SK-N-SH (cell line): Measurements from ENCODE around the gene CYP2R1.

Experiments used
- EP300 ChIP-seq, 2 experiments: IDR thresholded peaks; 2 replicates each; pipeline versions ENCODE4 v1.4.0 to v1.6.1; 2012; ENCODE audit warnings: borderline replicate concordance in 1 of 2, low read depth in 1 of 2, low read length in 1 of 2
- EZH2phosphoT487 ChIP-seq: fragments of 200-600 bp; sonication (generic); IDR thresholded peaks from 2 replicates; pipeline ENCODE4 v1.6.1; 2017; ENCODE audit warnings: low read depth, mixed run types, mild to moderate bottlenecking, antibody characterized with exemption, moderate library complexity, borderline replicate concordance
- JUND ChIP-seq: IDR thresholded peaks from 2 replicates; pipeline ENCODE4 v1.4.0; 2012
- MXI1 ChIP-seq: IDR thresholded peaks from 2 replicates; pipeline ENCODE4 v1.6.1; 2012; ENCODE audit warnings: mild to moderate bottlenecking, low read depth, low read length, improper control_type of control experiment
- NRF1 ChIP-seq: IDR thresholded peaks from 2 replicates; pipeline ENCODE4 v1.6.1; 2012; ENCODE audit warnings: low read depth, mild to moderate bottlenecking, low read length
- POLR2AphosphoS5 ChIP-seq: IDR thresholded peaks from 2 replicates; pipeline ENCODE4 v1.6.1; 2012; ENCODE audit warnings: low read depth, low read length
- RCOR1 ChIP-seq: fragments of 150-350 bp; IDR thresholded peaks from 2 replicates; pipeline ENCODE4 v1.6.1; 2017; ENCODE audit warnings: antibody characterized with exemption, low read length
- TAF1 ChIP-seq: IDR thresholded peaks from 2 replicates; pipeline ENCODE4 v1.6.1; 2012; ENCODE audit warnings: low read depth, mild to moderate bottlenecking, low read length, moderate library complexity, borderline replicate concordance
- TEAD4 ChIP-seq: IDR thresholded peaks from 2 replicates; pipeline ENCODE4 v1.4.0; 2012; ENCODE audit warnings: mild to moderate bottlenecking, borderline replicate concordance; ENCODE audit not compliant: insufficient read depth
- YY1 ChIP-seq: IDR thresholded peaks from 2 replicates; pipeline ENCODE4 v1.4.0; 2012; ENCODE audit warnings: low read depth, mild to moderate bottlenecking
- TF ChIP-seq, protein P1 (sequence below): fragments of 200-600 bp; sonication (generic); IDR thresholded peaks from 2 replicates; pipeline ENCODE4 v1.6.1; 2017; ENCODE audit warnings: antibody characterized with exemption, mild to moderate bottlenecking, moderate library complexity
- TF ChIP-seq, protein P2 (sequence below): IDR thresholded peaks from 2 replicates; pipeline ENCODE4 v1.4.0; 2012; ENCODE audit warnings: low read depth, borderline replicate concordance
- TF ChIP-seq, protein P3 (sequence below): IDR thresholded peaks from 2 replicates; pipeline ENCODE4 v1.4.0; 2012; ENCODE audit warnings: low read depth, borderline replicate concordance

- TF ChIP-seq RCOR1 (no peak), JUND (no peak), MXI1 (no peak), TAF1 (no peak), NRF1 (no peak), YY1 (no peak), EP300 (IDR thresholded peaks at IDR 0.05; ENCODE audit: borderline replicate concordance in 1 of 2, low read depth in 1 of 2, low read length in 1 of 2) (no peak), TEAD4 (no peak), EZH2phosphoT487 (no peak), POLR2AphosphoS5 (no peak)
- TF ChIP-seq, protein P1, sequence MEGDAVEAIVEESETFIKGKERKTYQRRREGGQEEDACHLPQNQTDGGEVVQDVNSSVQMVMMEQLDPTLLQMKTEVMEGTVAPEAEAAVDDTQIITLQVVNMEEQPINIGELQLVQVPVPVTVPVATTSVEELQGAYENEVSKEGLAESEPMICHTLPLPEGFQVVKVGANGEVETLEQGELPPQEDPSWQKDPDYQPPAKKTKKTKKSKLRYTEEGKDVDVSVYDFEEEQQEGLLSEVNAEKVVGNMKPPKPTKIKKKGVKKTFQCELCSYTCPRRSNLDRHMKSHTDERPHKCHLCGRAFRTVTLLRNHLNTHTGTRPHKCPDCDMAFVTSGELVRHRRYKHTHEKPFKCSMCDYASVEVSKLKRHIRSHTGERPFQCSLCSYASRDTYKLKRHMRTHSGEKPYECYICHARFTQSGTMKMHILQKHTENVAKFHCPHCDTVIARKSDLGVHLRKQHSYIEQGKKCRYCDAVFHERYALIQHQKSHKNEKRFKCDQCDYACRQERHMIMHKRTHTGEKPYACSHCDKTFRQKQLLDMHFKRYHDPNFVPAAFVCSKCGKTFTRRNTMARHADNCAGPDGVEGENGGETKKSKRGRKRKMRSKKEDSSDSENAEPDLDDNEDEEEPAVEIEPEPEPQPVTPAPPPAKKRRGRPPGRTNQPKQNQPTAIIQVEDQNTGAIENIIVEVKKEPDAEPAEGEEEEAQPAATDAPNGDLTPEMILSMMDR, result no peak
- TF ChIP-seq, protein P2, sequence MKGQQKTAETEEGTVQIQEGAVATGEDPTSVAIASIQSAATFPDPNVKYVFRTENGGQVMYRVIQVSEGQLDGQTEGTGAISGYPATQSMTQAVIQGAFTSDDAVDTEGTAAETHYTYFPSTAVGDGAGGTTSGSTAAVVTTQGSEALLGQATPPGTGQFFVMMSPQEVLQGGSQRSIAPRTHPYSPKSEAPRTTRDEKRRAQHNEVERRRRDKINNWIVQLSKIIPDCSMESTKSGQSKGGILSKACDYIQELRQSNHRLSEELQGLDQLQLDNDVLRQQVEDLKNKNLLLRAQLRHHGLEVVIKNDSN, result no peak
- TF ChIP-seq, protein P3, sequence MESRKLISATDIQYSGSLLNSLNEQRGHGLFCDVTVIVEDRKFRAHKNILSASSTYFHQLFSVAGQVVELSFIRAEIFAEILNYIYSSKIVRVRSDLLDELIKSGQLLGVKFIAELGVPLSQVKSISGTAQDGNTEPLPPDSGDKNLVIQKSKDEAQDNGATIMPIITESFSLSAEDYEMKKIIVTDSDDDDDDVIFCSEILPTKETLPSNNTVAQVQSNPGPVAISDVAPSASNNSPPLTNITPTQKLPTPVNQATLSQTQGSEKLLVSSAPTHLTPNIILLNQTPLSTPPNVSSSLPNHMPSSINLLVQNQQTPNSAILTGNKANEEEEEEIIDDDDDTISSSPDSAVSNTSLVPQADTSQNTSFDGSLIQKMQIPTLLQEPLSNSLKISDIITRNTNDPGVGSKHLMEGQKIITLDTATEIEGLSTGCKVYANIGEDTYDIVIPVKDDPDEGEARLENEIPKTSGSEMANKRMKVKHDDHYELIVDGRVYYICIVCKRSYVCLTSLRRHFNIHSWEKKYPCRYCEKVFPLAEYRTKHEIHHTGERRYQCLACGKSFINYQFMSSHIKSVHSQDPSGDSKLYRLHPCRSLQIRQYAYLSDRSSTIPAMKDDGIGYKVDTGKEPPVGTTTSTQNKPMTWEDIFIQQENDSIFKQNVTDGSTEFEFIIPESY, result no peak
Observed at GRCh38 chr11:14906578-14906977, 14.5 kb upstream of the CYP2R1 start.
